ENCODE results near the gene TDP1. TPM values are rescaled to one million over a fixed set of nuclear protein-coding genes. Genes with fewer than 3 reads are reported as not detected.

Gene TDP1
- total RNA-seq, 1 donor from 2014 or later = 17.9 TPM

- Mint-ChIP-seq H3K9me3 (ENCODE audit: unreplicated experiment) (no peaks in the 10 kb centered on the region), H3K27ac (ENCODE audit: unreplicated experiment) (peak within 1 kb of the TSS; percentile 97), H3K4me1 (ENCODE audit: unreplicated experiment) (peaks cover 24% of the 10 kb centered on the region), H3K4me3 (ENCODE audit: unreplicated experiment) (peak within 1 kb of the TSS; percentile 96), H3K36me3 (ENCODE audit: unreplicated experiment) (no peaks in the 10 kb centered on the region), H3K27me3 (ENCODE audit: unreplicated experiment) (no peaks in the 10 kb centered on the region)
- peak; percentile 98 for DNase-seq (ENCODE audit: extremely low spot score, unreplicated experiment)
- peak; percentile 34 for TF ChIP-seq CTCF (IDR thresholded peaks at IDR 0.05)
These were observed 1.4 kb upstream of the TDP1 start, which contains the start of gene EFCAB11 for GRCh38 chr14:89954070-89955021. Gene EFCAB11, minus strand, starts transcription at chr14:89954730. Its CDS starts 70 bp downstream, at chr14:89954660.

- Mint-ChIP-seq H3K4me1 (ENCODE audit: unreplicated experiment) (peaks cover 24% of the 10 kb centered on the region), H3K36me3 (ENCODE audit: unreplicated experiment) (no peaks in the 10 kb centered on the region), H3K27me3 (ENCODE audit: unreplicated experiment) (no peaks in the 10 kb centered on the region), H3K4me3 (ENCODE audit: unreplicated experiment) (peak overlapping the region; percentile 96), H3K27ac (ENCODE audit: unreplicated experiment) (peak overlapping the region; percentile 97), H3K9me3 (ENCODE audit: unreplicated experiment) (no peaks in the 10 kb centered on the region)
- DNase-seq (ENCODE audit: extremely low spot score, unreplicated experiment) = no peak
- no peak for TF ChIP-seq CTCF (IDR thresholded peaks at IDR 0.05)
These were observed 544 bp upstream of the TDP1 start for GRCh38 chr14:89955022-89955744.

GRCh38 chr14:89956661-89957009 is 908 bp downstream of the TDP1 start:
- Mint-ChIP-seq H3K4me3 (ENCODE audit: unreplicated experiment) (peak overlapping the region; percentile 90), H3K9me3 (ENCODE audit: unreplicated experiment) (no peaks in the 10 kb centered on the region), H3K36me3 (ENCODE audit: unreplicated experiment) (no peaks in the 10 kb centered on the region), H3K27ac (ENCODE audit: unreplicated experiment) (peak overlapping the region; percentile 98), H3K27me3 (ENCODE audit: unreplicated experiment) (no peaks in the 10 kb centered on the region), H3K4me1 (ENCODE audit: unreplicated experiment) (peaks cover 24% of the 10 kb centered on the region)
- DNase-seq (ENCODE audit: extremely low spot score, unreplicated experiment) = no peak
- no peak for TF ChIP-seq CTCF (IDR thresholded peaks at IDR 0.05)

GRCh38 chr14:89957376-89957775 is 1.6 kb downstream of the TDP1 start:
- no peak for TF ChIP-seq CTCF (IDR thresholded peaks at IDR 0.05)
- Mint-ChIP-seq H3K27me3 (ENCODE audit: unreplicated experiment) (no peaks in the 10 kb centered on the region), H3K36me3 (ENCODE audit: unreplicated experiment) (peaks cover under 1% of the 10 kb centered on the region), H3K4me1 (ENCODE audit: unreplicated experiment) (peaks cover 24% of the 10 kb centered on the region), H3K4me3 (ENCODE audit: unreplicated experiment) (peak overlapping the region; percentile 90), H3K27ac (ENCODE audit: unreplicated experiment) (peak overlapping the region; percentile 98), H3K9me3 (ENCODE audit: unreplicated experiment) (no peaks in the 10 kb centered on the region)
- no peak for DNase-seq (ENCODE audit: extremely low spot score, unreplicated experiment)

- Mint-ChIP-seq H3K27ac (ENCODE audit: unreplicated experiment) (no peak overlapping the region), H3K4me1 (ENCODE audit: unreplicated experiment) (peaks cover 24% of the 10 kb centered on the region), H3K9me3 (ENCODE audit: unreplicated experiment) (no peaks in the 10 kb centered on the region), H3K27me3 (ENCODE audit: unreplicated experiment) (no peaks in the 10 kb centered on the region), H3K36me3 (ENCODE audit: unreplicated experiment) (peaks cover 2% of the 10 kb centered on the region), H3K4me3 (ENCODE audit: unreplicated experiment) (no peak overlapping the region)
- DNase-seq (ENCODE audit: extremely low spot score, unreplicated experiment) = no peak
- no peak for TF ChIP-seq CTCF (IDR thresholded peaks at IDR 0.05)
These were observed 2.1 kb downstream of the TDP1 start for GRCh38 chr14:89957791-89958190.

Data from osteocyte (in vitro differentiated cells).